ENCODE measurements around the gene SHISA9. TPM values are rescaled to one million over a fixed set of nuclear protein-coding genes. Genes with fewer than 3 reads are reported as not detected.

The SHISA9 gene
- total RNA-seq, 2 experiments from 2014 or later = not detected

DNA sequence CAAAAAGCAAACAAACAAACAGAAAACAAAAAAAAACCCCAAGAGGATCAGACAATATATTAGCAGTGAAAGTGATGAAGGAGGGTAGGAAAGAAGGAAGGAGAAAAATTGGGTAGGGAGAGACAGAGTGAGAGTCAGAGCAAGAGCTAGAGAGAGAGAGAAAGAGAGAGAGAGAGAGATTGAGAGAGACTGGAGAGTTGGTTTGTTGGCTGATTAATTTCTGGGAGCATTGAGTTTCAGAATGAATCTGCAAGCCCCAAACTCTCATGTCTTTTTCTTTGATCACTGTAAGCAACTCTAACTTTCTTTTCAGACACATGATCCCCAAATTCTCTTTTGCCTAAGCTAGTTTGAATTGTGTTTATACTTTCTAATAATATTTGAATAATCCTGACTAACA, 388.1 kb downstream of the SHISA9 start:
- ChIA-PET POLR2A (no interaction called here), CTCF (ENCODE audit: unreplicated experiment) (no interaction called here)
- TF ChIP-seq, protein P1, sequence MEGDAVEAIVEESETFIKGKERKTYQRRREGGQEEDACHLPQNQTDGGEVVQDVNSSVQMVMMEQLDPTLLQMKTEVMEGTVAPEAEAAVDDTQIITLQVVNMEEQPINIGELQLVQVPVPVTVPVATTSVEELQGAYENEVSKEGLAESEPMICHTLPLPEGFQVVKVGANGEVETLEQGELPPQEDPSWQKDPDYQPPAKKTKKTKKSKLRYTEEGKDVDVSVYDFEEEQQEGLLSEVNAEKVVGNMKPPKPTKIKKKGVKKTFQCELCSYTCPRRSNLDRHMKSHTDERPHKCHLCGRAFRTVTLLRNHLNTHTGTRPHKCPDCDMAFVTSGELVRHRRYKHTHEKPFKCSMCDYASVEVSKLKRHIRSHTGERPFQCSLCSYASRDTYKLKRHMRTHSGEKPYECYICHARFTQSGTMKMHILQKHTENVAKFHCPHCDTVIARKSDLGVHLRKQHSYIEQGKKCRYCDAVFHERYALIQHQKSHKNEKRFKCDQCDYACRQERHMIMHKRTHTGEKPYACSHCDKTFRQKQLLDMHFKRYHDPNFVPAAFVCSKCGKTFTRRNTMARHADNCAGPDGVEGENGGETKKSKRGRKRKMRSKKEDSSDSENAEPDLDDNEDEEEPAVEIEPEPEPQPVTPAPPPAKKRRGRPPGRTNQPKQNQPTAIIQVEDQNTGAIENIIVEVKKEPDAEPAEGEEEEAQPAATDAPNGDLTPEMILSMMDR (conservative IDR thresholded peaks at IDR 0.05; ENCODE audit: low read length) = no peak
- TF ChIP-seq EZH2phosphoT487 (IDR thresholded peaks at IDR 0.05; ENCODE audit: borderline replicate concordance, low read depth, low read length) = no peak
- H3K4me3 ChIP-seq (ENCODE audit: low read depth, low read length, poor library complexity, severe bottlenecking) = no peak overlapping the region
- intact Hi-C loops (cut with micrococcal nuclease; ENCODE audit: unreplicated experiment) = no loop called here
- no TSS peak for BruUV-seq (replicated peaks)
- H3K36me3 ChIP-seq (ENCODE audit: insufficient read depth, low read length) = no peaks in the 10 kb centered on the region
- no peak overlapping the region for H2AFZ ChIP-seq (ENCODE audit: low read length)
- no peaks in the 10 kb centered on the region for H3K79me2 ChIP-seq (ENCODE audit: insufficient read depth, low read depth, low read length)
- H3K4me2 ChIP-seq (ENCODE audit: low read length) = no peak overlapping the region
- H4K20me1 ChIP-seq (ENCODE audit: insufficient read depth, low read length) = no peaks in the 10 kb centered on the region
- H3K4me1 ChIP-seq (ENCODE audit: insufficient read depth, low read length, poor library complexity, severe bottlenecking) = no peaks in the 10 kb centered on the region
- H3K9me2 ChIP-seq (ENCODE audit: insufficient read depth, low read length) = no peaks in the 10 kb centered on the region
- no peak for DNase-seq (ENCODE audit: low spot score)
- no peak overlapping the region for H3K27ac ChIP-seq (ENCODE audit: low read depth, low read length, poor library complexity, severe bottlenecking)
- H3K9me3 ChIP-seq (ENCODE audit: low read length) = no peaks in the 10 kb centered on the region

Other genes starting within 250 kb of the SHISA9 start
- gene CPPED1, start 97.7 kb upstream of the SHISA9 start, total RNA-seq (2014; rRNA removed; shearing (Covaris generic)) = 8.6 and 9.4 TPM in 2 replicates
- 12.3 and 14.2 TPM in 2 replicates for gene CPPED1, start 97.7 kb upstream of the SHISA9 start, total RNA-seq (2022)